CD8-positive, alpha-beta memory T cell (primary cell): Measurements from ENCODE around the gene LMAN2. TPM values are rescaled to one million over a fixed set of nuclear protein-coding genes. Genes with fewer than 3 reads are reported as not detected.

Experiments
- CTCF ChIA-PET: fragments of 350-600 bp; sonication (Branson Sonifier 250); formaldehyde crosslinking; loops from one replicate; lab custom pipeline; 2021; ENCODE audit warnings: antibody characterized with exemption; lab: Charles Lee
- POLR2A ChIA-PET: fragments of 350-600 bp; sonication (Branson Sonifier 250); formaldehyde crosslinking; loops from one replicate; lab custom pipeline; 2021; ENCODE audit warnings: antibody characterized with exemption; lab: Charles Lee
- DNase-seq, 5 donors: peaks; one replicate each; pipeline versions ENCODE4 v3.0.0 to v3.0.0-alpha.2; 2020 to 2022; ENCODE audit warnings: mixed read lengths in 1 of 5
- H3K27ac ChIP-seq: one replicate; pipeline ENCODE4 v1.7.0; 2013; ENCODE audit warnings: low read depth, mild to moderate bottlenecking, low read length, moderate library complexity
- H3K27me3 ChIP-seq: 2 replicates; pipeline ENCODE4 v1.7.0; 2013; ENCODE audit warnings: low read length, mild to moderate bottlenecking; ENCODE audit not compliant: insufficient read depth, poor library complexity, severe bottlenecking
- H3K36me3 ChIP-seq: 2 replicates; pipeline ENCODE4 v1.7.0; 2013; ENCODE audit warnings: mild to moderate bottlenecking, low read length, moderate library complexity; ENCODE audit not compliant: insufficient read depth
- H3K4me1 ChIP-seq: 2 replicates; pipeline ENCODE4 v1.7.0; 2013; ENCODE audit warnings: mild to moderate bottlenecking, low read length, moderate library complexity; ENCODE audit not compliant: insufficient read depth
- H3K4me3 ChIP-seq: 2 replicates; pipeline ENCODE4 v1.7.0; 2013; ENCODE audit warnings: mild to moderate bottlenecking, low read length
- H3K9me3 ChIP-seq: 2 replicates; pipeline ENCODE4 v1.7.0; 2013; ENCODE audit warnings: mild to moderate bottlenecking, low read length
- H3K27ac Mint-ChIP-seq, 8 donors: one replicate each; pipeline ENCODE4 v1.8.0; 2020 to 2021; ENCODE audit warnings: mixed read lengths in 8 of 8, mild to moderate bottlenecking in 6 of 8, inconsistent platforms in 3 of 8, moderate library complexity in 3 of 8
- H3K27me3 Mint-ChIP-seq, 2 donors: one replicate each; pipeline ENCODE4 v1.8.0; 2020 to 2021; ENCODE audit warnings: mixed read lengths in 2 of 2, mild to moderate bottlenecking in 1 of 2, moderate library complexity in 1 of 2
- H3K36me3 Mint-ChIP-seq, 3 donors: one replicate each; pipeline ENCODE4 v1.8.0; 2020 to 2021; ENCODE audit warnings: mixed read lengths in 3 of 3, inconsistent platforms in 1 of 3, mild to moderate bottlenecking in 1 of 3
- H3K4me1 Mint-ChIP-seq, 3 donors: one replicate each; pipeline ENCODE4 v1.8.0; 2020 to 2021; ENCODE audit warnings: mixed read lengths in 3 of 3, inconsistent platforms in 1 of 3, mild to moderate bottlenecking in 1 of 3
- H3K4me3 Mint-ChIP-seq, 7 donors: one replicate each; pipeline ENCODE4 v1.8.0; 2020 to 2021; ENCODE audit warnings: mixed read lengths in 7 of 7, mild to moderate bottlenecking in 6 of 7, moderate library complexity in 4 of 7, inconsistent platforms in 2 of 7
- H3K9me3 Mint-ChIP-seq, 5 donors: one replicate each; pipeline ENCODE4 v1.8.0; 2020 to 2022; ENCODE audit warnings: mixed read lengths in 5 of 5, mild to moderate bottlenecking in 3 of 5, moderate library complexity in 2 of 5, inconsistent platforms in 1 of 5
- polyA plus RNA-seq: library from polyadenylated mRNA; unstranded; fragments of 300-500 nt; fragmentation: Illumina TruSeq; gene quantifications from one replicate; pipeline ENCODE4 v1.2.3, GENCODE V29; 2021
- total RNA-seq, 2 experiments: library from RNA; stranded (reverse); gene quantifications; one replicate each; pipeline ENCODE4 v1.2.3, GENCODE V29; 2021

Gene LMAN2
- total and polyA plus RNA-seq, 3 experiments from 2014 or later: 112 to 276 (median 126) TPM

- no peak overlapping the region for H3K4me3 ChIP-seq
- H3K9me3 ChIP-seq: no peaks in the 10 kb centered on the region
- H3K27me3 ChIP-seq: no peaks in the 10 kb centered on the region
- CTCF ChIA-PET: interaction anchor here (1.0 to 4.5 kb wide), 3 partner anchors 12 to 184 kb away, joined by 3 to 28 read pairs (median 5); no protein-coding TSS in a partner anchor
- H3K4me3 Mint-ChIP-seq: no peak overlapping the region
- POLR2A ChIA-PET: no interaction called here
- H3K27me3 Mint-ChIP-seq: no peaks in the 10 kb centered on the region
- no peaks in the 10 kb centered on the region for H3K9me3 Mint-ChIP-seq
- H3K27ac ChIP-seq: no peak overlapping the region
- DNase-seq: no peak
- peaks cover 30% of the 10 kb centered on the region for H3K36me3 ChIP-seq
- peaks cover 55 to 75% (median 68%) of the 10 kb centered on the region in 3 donors for H3K4me1 Mint-ChIP-seq
- peaks cover 4 to 47% (median 14%) of the 10 kb centered on the region in 3 donors for H3K36me3 Mint-ChIP-seq
- H3K4me1 ChIP-seq: peaks cover 62% of the 10 kb centered on the region
- peak overlapping the region in 6 of 8 donors; percentile 6 to 99 (median 68) for H3K27ac Mint-ChIP-seq
These were observed 53.5 kb downstream of the LMAN2 start for GRCh38 chr5:177297922-177298321.

GRCh38 chr5:177296581-177296980 is 54.9 kb downstream of the LMAN2 start:
- H3K9me3 ChIP-seq: no peaks in the 10 kb centered on the region
- Mint-ChIP-seq H3K36me3 (peaks cover 4 to 59% (median 23%) of the 10 kb centered on the region in 3 donors), H3K27me3 (no peaks in the 10 kb centered on the region), H3K27ac (peak overlapping the region; percentile 64 to 85 (median 76)), H3K9me3 (no peaks in the 10 kb centered on the region), H3K4me3 (peak overlapping the region; percentile 2 to 51 (median 19)), H3K4me1 (peaks cover 44 to 62% (median 56%) of the 10 kb centered on the region in 3 donors)
- DNase-seq: no peak
- H3K4me3 ChIP-seq: no peak overlapping the region
- H3K27me3 ChIP-seq: no peaks in the 10 kb centered on the region
- H3K36me3 ChIP-seq: peaks cover 44% of the 10 kb centered on the region
- H3K4me1 ChIP-seq: peaks cover 49% of the 10 kb centered on the region
- no peak overlapping the region for H3K27ac ChIP-seq
- ChIA-PET POLR2A (no interaction called here), CTCF (interaction anchor here (1.2 to 4.5 kb wide), 3 partner anchors 13 to 183 kb away, joined by 5 to 28 read pairs (median 6); no protein-coding TSS in a partner anchor)

GRCh38 chr5:177295924-177296323 is 55.5 kb downstream of the LMAN2 start:
- H3K27ac Mint-ChIP-seq: peak overlapping the region; percentile 64 to 95 (median 82)
- no peaks in the 10 kb centered on the region for H3K27me3 ChIP-seq
- no peak overlapping the region for H3K4me3 ChIP-seq
- DNase-seq: no peak
- H3K4me3 Mint-ChIP-seq: peak overlapping the region in 4 of 7 donors; percentile 5 to 53 (median 28)
- H3K27ac ChIP-seq: no peak overlapping the region
- peaks cover 39 to 55% (median 50%) of the 10 kb centered on the region in 3 donors for H3K4me1 Mint-ChIP-seq
- peaks cover 47% of the 10 kb centered on the region for H3K36me3 ChIP-seq
- no peaks in the 10 kb centered on the region for H3K27me3 Mint-ChIP-seq
- peaks cover 4 to 60% (median 23%) of the 10 kb centered on the region in 3 donors for H3K36me3 Mint-ChIP-seq
- H3K4me1 ChIP-seq: peaks cover 42% of the 10 kb centered on the region
- H3K9me3 Mint-ChIP-seq: no peaks in the 10 kb centered on the region
- ChIA-PET POLR2A (no interaction called here), CTCF (interaction anchor here (1.2 to 4.5 kb wide), 3 partner anchors 14 to 182 kb away, joined by 3 to 28 read pairs (median 6); no protein-coding TSS in a partner anchor)
- no peaks in the 10 kb centered on the region for H3K9me3 ChIP-seq

- no peaks in the 10 kb centered on the region for H3K27me3 Mint-ChIP-seq
- H3K9me3 ChIP-seq: no peaks in the 10 kb centered on the region
- peaks cover 31% of the 10 kb centered on the region for H3K4me1 ChIP-seq
- peaks cover 27 to 42% (median 37%) of the 10 kb centered on the region in 3 donors for H3K4me1 Mint-ChIP-seq
- DNase-seq: no peak
- peak overlapping the region in 3 of 8 donors; percentile 29 to 89 (median 65) for H3K27ac Mint-ChIP-seq
- no peak overlapping the region for H3K4me3 ChIP-seq
- H3K27me3 ChIP-seq: no peaks in the 10 kb centered on the region
- CTCF ChIA-PET: interaction anchor here (0.9 to 1.5 kb wide), 4 partner anchors 9 to 183 kb away, joined by 3 to 4 read pairs (median 3); partner anchors contain the start of genes PRELID1 and RAB24
- peaks cover 4 to 66% (median 21%) of the 10 kb centered on the region in 3 donors for H3K36me3 Mint-ChIP-seq
- H3K27ac ChIP-seq: no peak overlapping the region
- H3K9me3 Mint-ChIP-seq: no peaks in the 10 kb centered on the region
- POLR2A ChIA-PET: no interaction called here
- H3K4me3 Mint-ChIP-seq: peak overlapping the region in 1 of 7 donors; percentile 3
- peaks cover 50% of the 10 kb centered on the region for H3K36me3 ChIP-seq
These were observed 56.8 kb downstream of the LMAN2 start for GRCh38 chr5:177294632-177295031.

- H3K4me3 Mint-ChIP-seq: no peak overlapping the region
- POLR2A ChIA-PET: no interaction called here
- Histone ChIP-seq H3K9me3 (no peaks in the 10 kb centered on the region), H3K27me3 (no peaks in the 10 kb centered on the region), H3K27ac (no peak overlapping the region), H3K36me3 (peaks cover 56% of the 10 kb centered on the region), H3K4me3 (no peak overlapping the region), H3K4me1 (peaks cover 25% of the 10 kb centered on the region)
- H3K27me3 Mint-ChIP-seq: no peaks in the 10 kb centered on the region
- peaks cover 22 to 36% (median 30%) of the 10 kb centered on the region in 3 donors for H3K4me1 Mint-ChIP-seq
- peaks cover 4 to 73% (median 21%) of the 10 kb centered on the region in 3 donors for H3K36me3 Mint-ChIP-seq
- no peaks in the 10 kb centered on the region for H3K9me3 Mint-ChIP-seq
- DNase-seq: no peak
- peak overlapping the region in 5 of 8 donors; percentile 29 to 89 (median 61) for H3K27ac Mint-ChIP-seq
- CTCF ChIA-PET: interaction anchor here (0.5 to 2.0 kb wide), 4 partner anchors 9 to 686 kb away, joined by 3 to 4 read pairs (median 4); partner anchors contain the start of genes PRELID1 and RAB24
These were observed 57.5 kb downstream of the LMAN2 start for GRCh38 chr5:177293819-177294581.

GRCh38 chr5:177291735-177292134 is 59.7 kb downstream of the LMAN2 start:
- Histone ChIP-seq H3K4me1 (peaks cover 13% of the 10 kb centered on the region), H3K9me3 (no peaks in the 10 kb centered on the region), H3K36me3 (peaks cover 60% of the 10 kb centered on the region), H3K27ac (no peak overlapping the region), H3K27me3 (no peaks in the 10 kb centered on the region), H3K4me3 (no peak overlapping the region)
- DNase-seq: no peak
- H3K27me3 Mint-ChIP-seq: no peaks in the 10 kb centered on the region
- H3K4me1 Mint-ChIP-seq: peaks cover 14 to 22% (median 21%) of the 10 kb centered on the region in 3 donors
- H3K27ac Mint-ChIP-seq: no peak overlapping the region
- H3K4me3 Mint-ChIP-seq: no peak overlapping the region
- ChIA-PET CTCF (no interaction called here), POLR2A (no interaction called here)
- no peaks in the 10 kb centered on the region for H3K9me3 Mint-ChIP-seq
- peaks cover 4 to 87% (median 24%) of the 10 kb centered on the region in 3 donors for H3K36me3 Mint-ChIP-seq

- Histone ChIP-seq H3K27me3 (no peaks in the 10 kb centered on the region), H3K4me3 (no peak overlapping the region), H3K36me3 (peaks cover 62% of the 10 kb centered on the region), H3K4me1 (peaks cover 6% of the 10 kb centered on the region), H3K9me3 (no peaks in the 10 kb centered on the region), H3K27ac (no peak overlapping the region)
- H3K4me3 Mint-ChIP-seq: no peak overlapping the region
- H3K27me3 Mint-ChIP-seq: no peaks in the 10 kb centered on the region
- H3K9me3 Mint-ChIP-seq: no peaks in the 10 kb centered on the region
- POLR2A ChIA-PET: no interaction called here
- peaks cover 4 to 86% (median 24%) of the 10 kb centered on the region in 3 donors for H3K36me3 Mint-ChIP-seq
- CTCF ChIA-PET: interaction anchor here (1.5 kb wide), 1 partner anchor 19 kb away, joined by 4 read pairs; no protein-coding TSS in a partner anchor
- no peak for DNase-seq
- peaks cover 7 to 16% (median 13%) of the 10 kb centered on the region in 3 donors for H3K4me1 Mint-ChIP-seq
- peak overlapping the region in 3 of 8 donors; percentile 27 to 61 (median 43) for H3K27ac Mint-ChIP-seq
These were observed 60.5 kb downstream of the LMAN2 start for GRCh38 chr5:177290816-177291596.
